Measurements from ENCODE around the gene UGT1A10. TPM values are rescaled to one million over a fixed set of nuclear protein-coding genes. Genes with fewer than 3 reads are reported as not detected.
A peak's percentile ranks its signal among the peaks of the same experiment; 100 is the strongest.

Gene UGT1A10
- total and polyA plus RNA-seq, 2 of the 13 experiments (the other 11 are each of a cell fraction or from before 2014, with no cell fraction given), result not detected

DNA sequence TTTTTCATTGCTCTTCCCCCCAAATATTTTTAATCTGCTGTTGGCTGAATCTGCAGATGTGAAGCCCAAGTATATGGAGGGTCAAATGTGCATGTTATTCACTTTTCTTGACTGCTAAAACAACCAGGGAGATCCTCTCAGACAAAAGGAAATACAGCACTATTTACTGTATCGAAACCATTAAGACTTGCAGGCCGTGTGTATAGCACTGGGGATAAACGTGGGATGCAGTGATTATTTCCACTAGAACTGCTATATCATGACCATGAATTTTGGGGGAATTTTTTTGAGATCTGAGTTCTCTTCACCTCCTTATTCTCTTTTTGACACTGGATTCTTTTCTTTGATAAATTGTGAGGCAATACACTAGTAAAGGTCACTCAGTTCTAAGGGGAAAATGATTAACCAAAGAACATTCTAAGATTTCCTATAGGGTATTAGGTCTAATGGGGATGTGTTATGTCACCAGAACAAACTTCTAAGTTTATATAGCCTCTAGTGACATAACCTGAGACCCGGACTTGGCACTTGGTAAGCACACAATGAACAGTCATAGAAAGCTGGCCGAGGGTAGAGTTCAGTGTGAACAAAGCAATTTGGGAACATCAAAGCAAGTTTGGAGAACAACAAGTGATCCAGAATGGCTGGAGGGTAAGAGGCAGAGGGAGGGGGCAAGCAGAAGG, 109.0 kb downstream of the UGT1A10 start:
- Histone ChIP-seq H2AFZ (ENCODE audit: low read length) (no peak overlapping the region), H3K36me3 (replicated peaks in 1 of 2; ENCODE audit: control insufficient read depth in 1 of 2, insufficient read depth in 2 of 2, low read length in 2 of 2) (no peaks in the 10 kb centered on the region), H4K20me1 (ENCODE audit: insufficient read depth, low read length) (no peaks in the 10 kb centered on the region), H3K27ac (ENCODE audit: extremely low read length, insufficient read depth, low read length) (peak overlapping the region; percentile 61), H3K4me3 (replicated peaks in 1 of 3; ENCODE audit: insufficient read depth in 1 of 3, low read depth in 2 of 3, low read length in 3 of 3) (no peak overlapping the region; a peak in 1 of 6 replicates), H3K27me3 (ENCODE audit: control insufficient read depth in 1 of 2, insufficient read depth in 2 of 2, low read length in 2 of 2) (peaks cover 1 to 63% of the 10 kb centered on the region in 2 experiments; a peak in 4 of 5 replicates), H3K4me2 (ENCODE audit: low read depth, low read length) (peak overlapping the region; percentile 54), H3K9me3 (ENCODE audit: low read length) (peaks cover 9% of the 10 kb centered on the region), H3K9ac (ENCODE audit: insufficient read depth, low read depth, low read length) (no peak overlapping the region), H3K4me1 (ENCODE audit: insufficient read depth, low read length) (peaks cover 27% of the 10 kb centered on the region), H3K79me2 (ENCODE audit: insufficient read depth, low read length) (no peaks in the 10 kb centered on the region)
- ATAC-seq, result peak; percentile 94
- ChIA-PET POLR2A (interaction anchor here (0.6 to 1.6 kb wide), 3 partner anchors 8 to 87 kb away, joined by 4 to 9 read pairs (median 6); no protein-coding TSS in a partner anchor), CTCF (ENCODE audit: low intra/inter-chr PET ratio, low total read pairs) (no interaction called here)
- BruUV-seq (replicated peaks), result no TSS peak
- FAIRE-seq, result peak; percentile 76
- in situ Hi-C loops (cut with HindIII; ENCODE audit: extremely low pct_ligation_motif_present, low pct_unique_long_range_greater_than_20kb), result no loop called here
- WGBS (ENCODE audit: low lambda C conversion rate), result 0% methylated on average over 5 of the region's 5 CpGs
- peak; percentile 98 for DNase-seq (ENCODE audit: low spot score)
- intact Hi-C loops (cut with micrococcal nuclease; ENCODE audit: unreplicated experiment), result no loop called here
- TF ChIP-seq HMG20A (CRISPR knock-in tag; IDR thresholded peaks at IDR 0.05; ENCODE audit: borderline replicate concordance) (peak; percentile 98), ZNF782 (CRISPR knock-in tag; IDR thresholded peaks at IDR 0.05; ENCODE audit: borderline replicate concordance) (no peak), IRX3 (CRISPR knock-in tag; IDR thresholded peaks at IDR 0.05; ENCODE audit: borderline replicate concordance, low read depth) (peak; percentile 75; the same call in 1 of the 2 replicates), SRSF1 (optimal IDR thresholded peaks at IDR 0.05; ENCODE audit: low read depth, low read length) (no peak), NCOA5 (CRISPR knock-in tag; IDR thresholded peaks at IDR 0.05) (no peak), PCBP1 (IDR thresholded peaks at IDR 0.05; ENCODE audit: borderline replicate concordance, low read depth, low read length) (no peak), ZFP36L1 (CRISPR knock-in tag; IDR thresholded peaks at IDR 0.05) (peak; percentile 96; the same call in 1 of the 2 replicates), ZBTB21 (CRISPR knock-in tag; IDR thresholded peaks at IDR 0.05) (peak; percentile 82), NCOR1 (IDR thresholded peaks at IDR 0.05; ENCODE audit: borderline replicate concordance, low read length) (peak; percentile 99), ZNF496 (CRISPR knock-in tag; IDR thresholded peaks at IDR 0.05; ENCODE audit: insufficient replicate concordance) (no peak), ZNF230 (CRISPR knock-in tag; IDR thresholded peaks at IDR 0.05) (0 out of 2 replicates have a peak, but pooled peaks have one; percentile 39), ZNF550 (CRISPR knock-in tag; IDR thresholded peaks at IDR 0.05; ENCODE audit: borderline replicate concordance) (no peak), WIZ (CRISPR knock-in tag; IDR thresholded peaks at IDR 0.05) (peak; percentile 68; the same call in 1 of the 2 replicates), THAP11 (CRISPR knock-in tag; IDR thresholded peaks at IDR 0.05) (peak; percentile 75)
- TF ChIP-seq, protein P1, sequence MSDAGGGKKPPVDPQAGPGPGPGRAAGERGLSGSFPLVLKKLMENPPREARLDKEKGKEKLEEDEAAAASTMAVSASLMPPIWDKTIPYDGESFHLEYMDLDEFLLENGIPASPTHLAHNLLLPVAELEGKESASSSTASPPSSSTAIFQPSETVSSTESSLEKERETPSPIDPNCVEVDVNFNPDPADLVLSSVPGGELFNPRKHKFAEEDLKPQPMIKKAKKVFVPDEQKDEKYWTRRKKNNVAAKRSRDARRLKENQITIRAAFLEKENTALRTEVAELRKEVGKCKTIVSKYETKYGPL (CRISPR knock-in tag; IDR thresholded peaks at IDR 0.05), result peak; percentile 94
- TF ChIP-seq, protein P2, sequence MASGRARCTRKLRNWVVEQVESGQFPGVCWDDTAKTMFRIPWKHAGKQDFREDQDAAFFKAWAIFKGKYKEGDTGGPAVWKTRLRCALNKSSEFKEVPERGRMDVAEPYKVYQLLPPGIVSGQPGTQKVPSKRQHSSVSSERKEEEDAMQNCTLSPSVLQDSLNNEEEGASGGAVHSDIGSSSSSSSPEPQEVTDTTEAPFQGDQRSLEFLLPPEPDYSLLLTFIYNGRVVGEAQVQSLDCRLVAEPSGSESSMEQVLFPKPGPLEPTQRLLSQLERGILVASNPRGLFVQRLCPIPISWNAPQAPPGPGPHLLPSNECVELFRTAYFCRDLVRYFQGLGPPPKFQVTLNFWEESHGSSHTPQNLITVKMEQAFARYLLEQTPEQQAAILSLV (CRISPR knock-in tag; IDR thresholded peaks at IDR 0.05; ENCODE audit: borderline replicate concordance), result no peak; the same call in 1 of the 2 replicates
- TF ChIP-seq, protein P3, sequence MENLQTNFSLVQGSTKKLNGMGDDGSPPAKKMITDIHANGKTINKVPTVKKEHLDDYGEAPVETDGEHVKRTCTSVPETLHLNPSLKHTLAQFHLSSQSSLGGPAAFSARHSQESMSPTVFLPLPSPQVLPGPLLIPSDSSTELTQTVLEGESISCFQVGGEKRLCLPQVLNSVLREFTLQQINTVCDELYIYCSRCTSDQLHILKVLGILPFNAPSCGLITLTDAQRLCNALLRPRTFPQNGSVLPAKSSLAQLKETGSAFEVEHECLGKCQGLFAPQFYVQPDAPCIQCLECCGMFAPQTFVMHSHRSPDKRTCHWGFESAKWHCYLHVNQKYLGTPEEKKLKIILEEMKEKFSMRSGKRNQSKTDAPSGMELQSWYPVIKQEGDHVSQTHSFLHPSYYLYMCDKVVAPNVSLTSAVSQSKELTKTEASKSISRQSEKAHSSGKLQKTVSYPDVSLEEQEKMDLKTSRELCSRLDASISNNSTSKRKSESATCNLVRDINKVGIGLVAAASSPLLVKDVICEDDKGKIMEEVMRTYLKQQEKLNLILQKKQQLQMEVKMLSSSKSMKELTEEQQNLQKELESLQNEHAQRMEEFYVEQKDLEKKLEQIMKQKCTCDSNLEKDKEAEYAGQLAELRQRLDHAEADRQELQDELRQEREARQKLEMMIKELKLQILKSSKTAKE (CRISPR knock-in tag; IDR thresholded peaks at IDR 0.05; ENCODE audit: borderline replicate concordance), result peak; percentile 98
- TF ChIP-seq, protein P4, sequence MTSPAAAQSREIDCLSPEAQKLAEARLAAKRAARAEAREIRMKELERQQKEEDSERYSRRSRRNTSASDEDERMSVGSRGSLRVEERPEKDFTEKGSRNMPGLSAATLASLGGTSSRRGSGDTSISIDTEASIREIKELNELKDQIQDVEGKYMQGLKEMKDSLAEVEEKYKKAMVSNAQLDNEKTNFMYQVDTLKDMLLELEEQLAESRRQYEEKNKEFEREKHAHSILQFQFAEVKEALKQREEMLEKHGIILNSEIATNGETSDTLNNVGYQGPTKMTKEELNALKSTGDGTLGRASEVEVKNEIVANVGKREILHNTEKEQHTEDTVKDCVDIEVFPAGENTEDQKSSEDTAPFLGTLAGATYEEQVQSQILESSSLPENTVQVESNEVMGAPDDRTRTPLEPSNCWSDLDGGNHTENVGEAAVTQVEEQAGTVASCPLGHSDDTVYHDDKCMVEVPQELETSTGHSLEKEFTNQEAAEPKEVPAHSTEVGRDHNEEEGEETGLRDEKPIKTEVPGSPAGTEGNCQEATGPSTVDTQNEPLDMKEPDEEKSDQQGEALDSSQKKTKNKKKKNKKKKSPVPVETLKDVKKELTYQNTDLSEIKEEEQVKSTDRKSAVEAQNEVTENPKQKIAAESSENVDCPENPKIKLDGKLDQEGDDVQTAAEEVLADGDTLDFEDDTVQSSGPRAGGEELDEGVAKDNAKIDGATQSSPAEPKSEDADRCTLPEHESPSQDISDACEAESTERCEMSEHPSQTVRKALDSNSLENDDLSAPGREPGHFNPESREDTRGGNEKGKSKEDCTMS (CRISPR knock-in tag; conservative IDR thresholded peaks at IDR 0.05), result no peak
